H1 (cell line): ENCODE results near the gene GATA5.

Experiments
- SRF ChIP-seq: IDR thresholded peaks from 2 replicates; pipeline ENCODE4 v1.6.1; 2011; ENCODE audit warnings: mild to moderate bottlenecking, low read depth, low read length, moderate library complexity
- TF ChIP-seq, protein P1 (sequence below), 3 experiments: IDR thresholded peaks; 1 replicate in 2 of 3; 2 replicates in 1 of 3; pipeline versions ENCODE4 v1.5.1 to v1.6.1; 2011; ENCODE audit warnings: low read length in 3 of 3, mild to moderate bottlenecking in 3 of 3, inconsistent platforms in 2 of 3, low read depth in 1 of 3, moderate library complexity in 1 of 3; ENCODE audit not compliant: insufficient read depth in 1 of 3; ENCODE audit errors: control extremely low read depth in 1 of 3

DNA sequence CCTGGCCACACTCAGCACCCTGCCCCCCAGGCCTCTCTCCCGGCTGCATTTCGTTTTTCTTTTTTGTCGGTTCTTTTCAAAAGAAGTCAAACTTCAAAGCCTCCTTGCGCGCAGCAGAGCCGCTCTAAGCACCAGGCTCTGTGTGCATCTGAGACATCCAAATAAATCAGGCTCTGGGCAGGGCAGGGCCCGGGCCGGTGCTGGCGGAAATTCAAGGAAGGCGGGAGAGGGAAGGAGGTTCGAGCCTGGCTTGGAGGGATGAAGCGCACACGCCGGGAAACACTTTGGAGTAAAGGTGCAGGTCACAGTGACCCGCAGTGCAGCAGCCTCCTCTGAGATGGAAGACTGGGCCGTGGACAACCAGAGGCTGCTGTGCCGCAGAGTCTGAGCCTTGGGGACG is 5.8 kb downstream of the GATA5 start:
- no peak for TF ChIP-seq SRF
- TF ChIP-seq, protein P1, sequence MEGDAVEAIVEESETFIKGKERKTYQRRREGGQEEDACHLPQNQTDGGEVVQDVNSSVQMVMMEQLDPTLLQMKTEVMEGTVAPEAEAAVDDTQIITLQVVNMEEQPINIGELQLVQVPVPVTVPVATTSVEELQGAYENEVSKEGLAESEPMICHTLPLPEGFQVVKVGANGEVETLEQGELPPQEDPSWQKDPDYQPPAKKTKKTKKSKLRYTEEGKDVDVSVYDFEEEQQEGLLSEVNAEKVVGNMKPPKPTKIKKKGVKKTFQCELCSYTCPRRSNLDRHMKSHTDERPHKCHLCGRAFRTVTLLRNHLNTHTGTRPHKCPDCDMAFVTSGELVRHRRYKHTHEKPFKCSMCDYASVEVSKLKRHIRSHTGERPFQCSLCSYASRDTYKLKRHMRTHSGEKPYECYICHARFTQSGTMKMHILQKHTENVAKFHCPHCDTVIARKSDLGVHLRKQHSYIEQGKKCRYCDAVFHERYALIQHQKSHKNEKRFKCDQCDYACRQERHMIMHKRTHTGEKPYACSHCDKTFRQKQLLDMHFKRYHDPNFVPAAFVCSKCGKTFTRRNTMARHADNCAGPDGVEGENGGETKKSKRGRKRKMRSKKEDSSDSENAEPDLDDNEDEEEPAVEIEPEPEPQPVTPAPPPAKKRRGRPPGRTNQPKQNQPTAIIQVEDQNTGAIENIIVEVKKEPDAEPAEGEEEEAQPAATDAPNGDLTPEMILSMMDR (IDR thresholded peaks at IDR 0.05; ENCODE audit: control extremely low read depth in 1 of 3, insufficient read depth in 1 of 3, low read depth in 1 of 3, low read length in 3 of 3) = no peak
